Epithelial cell of esophagus (primary cell): Measurements from ENCODE around the gene SPINK9.

Experiments used
- DNase-seq: peaks from one replicate; pipeline ENCODE4 v3.0.0; 2010; ENCODE audit warnings: low read depth
- H3K4me3 ChIP-seq: 2 replicates; pipeline ENCODE4 v1.5.1; 2011; ENCODE audit warnings: mild to moderate bottlenecking, low read length, control low read depth
- TF ChIP-seq, protein P1 (sequence below): IDR thresholded peaks from 2 replicates; pipeline ENCODE4 v1.5.1; 2011; ENCODE audit warnings: low read depth, mild to moderate bottlenecking, low read length, control low read depth, inconsistent platforms; ENCODE audit not compliant: insufficient read depth; ENCODE audit errors: missing control alignments

The SPINK9 gene

DNA sequence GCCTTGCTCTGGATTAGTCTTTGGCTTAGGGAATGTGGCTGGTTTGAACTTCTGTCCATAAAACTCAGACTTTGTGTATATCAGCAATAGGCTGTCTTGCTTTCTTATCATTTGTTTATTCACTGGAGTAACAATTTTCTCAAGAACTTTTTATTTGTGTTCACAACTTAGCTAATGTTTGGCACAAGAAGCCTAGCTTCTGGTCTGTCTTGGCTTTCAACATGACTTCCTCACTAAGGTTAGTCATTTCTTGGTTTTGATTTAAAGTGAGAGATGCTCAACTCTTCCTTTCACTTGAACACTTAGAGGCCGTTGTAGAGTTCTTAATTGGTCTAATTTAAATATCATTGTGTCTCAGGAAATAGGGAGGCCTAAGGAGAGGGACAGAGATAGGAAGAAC is 53.3 kb downstream of the SPINK9 start:
- DNase-seq: no peak
- no peak overlapping the region for H3K4me3 ChIP-seq
- TF ChIP-seq, protein P1, sequence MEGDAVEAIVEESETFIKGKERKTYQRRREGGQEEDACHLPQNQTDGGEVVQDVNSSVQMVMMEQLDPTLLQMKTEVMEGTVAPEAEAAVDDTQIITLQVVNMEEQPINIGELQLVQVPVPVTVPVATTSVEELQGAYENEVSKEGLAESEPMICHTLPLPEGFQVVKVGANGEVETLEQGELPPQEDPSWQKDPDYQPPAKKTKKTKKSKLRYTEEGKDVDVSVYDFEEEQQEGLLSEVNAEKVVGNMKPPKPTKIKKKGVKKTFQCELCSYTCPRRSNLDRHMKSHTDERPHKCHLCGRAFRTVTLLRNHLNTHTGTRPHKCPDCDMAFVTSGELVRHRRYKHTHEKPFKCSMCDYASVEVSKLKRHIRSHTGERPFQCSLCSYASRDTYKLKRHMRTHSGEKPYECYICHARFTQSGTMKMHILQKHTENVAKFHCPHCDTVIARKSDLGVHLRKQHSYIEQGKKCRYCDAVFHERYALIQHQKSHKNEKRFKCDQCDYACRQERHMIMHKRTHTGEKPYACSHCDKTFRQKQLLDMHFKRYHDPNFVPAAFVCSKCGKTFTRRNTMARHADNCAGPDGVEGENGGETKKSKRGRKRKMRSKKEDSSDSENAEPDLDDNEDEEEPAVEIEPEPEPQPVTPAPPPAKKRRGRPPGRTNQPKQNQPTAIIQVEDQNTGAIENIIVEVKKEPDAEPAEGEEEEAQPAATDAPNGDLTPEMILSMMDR: no peak
